ENCODE measurements around the gene RBMXL3.
"Not testable (repeated sequence)": the region's sequence is repeated elsewhere in the genome, so short reads cannot be mapped to it uniquely, and the experiment has no call there.

The RBMXL3 gene

DNA sequence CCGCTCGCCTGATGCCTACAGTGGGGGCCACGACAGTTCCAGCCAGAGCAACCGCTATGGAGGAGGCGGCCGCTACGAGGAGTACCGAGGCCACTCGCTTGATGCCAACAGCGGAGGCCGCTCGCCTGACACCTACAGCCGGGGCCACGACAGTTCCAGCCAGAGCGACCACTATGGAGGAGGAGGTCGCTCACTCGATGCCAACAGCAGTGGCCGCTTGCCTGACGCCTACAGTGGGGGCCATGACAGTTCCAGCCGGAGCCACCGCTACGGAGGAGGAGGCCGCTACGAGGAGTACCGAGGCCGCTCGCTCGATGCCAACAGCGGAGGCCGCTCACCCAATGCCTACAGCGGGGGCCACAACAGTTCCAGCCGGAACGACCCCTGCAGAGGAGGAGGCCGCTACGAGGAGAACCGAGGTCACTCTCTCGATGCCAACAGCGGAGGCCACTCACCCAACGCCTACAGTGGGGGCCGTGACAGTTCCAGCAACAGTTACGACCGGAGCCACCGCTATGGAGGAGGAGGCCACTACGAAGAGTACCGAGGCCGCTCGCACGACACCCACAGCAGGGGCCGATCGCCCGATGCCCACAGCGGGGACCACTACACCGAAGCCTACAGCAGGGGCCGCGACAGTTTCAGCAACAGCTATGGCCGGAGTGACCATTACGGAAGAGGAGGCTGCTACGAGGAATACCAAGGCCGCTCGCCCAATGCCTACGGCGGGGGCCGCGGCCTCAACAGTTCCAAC lies 2.5 kb downstream of the RBMXL3 start:
- no peak overlapping the region for H3K9ac ChIP-seq (ENCODE audit: low read depth, low read length)
- 0 out of 2 replicates have a peak, but pooled peaks cover 2% of the 10 kb centered on the region for H3K9me3 ChIP-seq (ENCODE audit: control insufficient read depth, insufficient read depth, low read length)
- H3K36me3 ChIP-seq (ENCODE audit: control insufficient read depth, insufficient read depth, low read length) = no peaks in the 10 kb centered on the region
- H3K27me3 ChIP-seq (ENCODE audit: control insufficient read depth, insufficient read depth, low read length) = no peaks in the 10 kb centered on the region; the same call in 1 of the 2 replicates
- no peaks in the 10 kb centered on the region for H3K4me1 ChIP-seq (ENCODE audit: control insufficient read depth, insufficient read depth, low read length)
- H3K27ac ChIP-seq (ENCODE audit: low read depth, low read length) = no peak overlapping the region
- no peak overlapping the region for H3K4me3 ChIP-seq (ENCODE audit: low read depth, low read length)

DNA sequence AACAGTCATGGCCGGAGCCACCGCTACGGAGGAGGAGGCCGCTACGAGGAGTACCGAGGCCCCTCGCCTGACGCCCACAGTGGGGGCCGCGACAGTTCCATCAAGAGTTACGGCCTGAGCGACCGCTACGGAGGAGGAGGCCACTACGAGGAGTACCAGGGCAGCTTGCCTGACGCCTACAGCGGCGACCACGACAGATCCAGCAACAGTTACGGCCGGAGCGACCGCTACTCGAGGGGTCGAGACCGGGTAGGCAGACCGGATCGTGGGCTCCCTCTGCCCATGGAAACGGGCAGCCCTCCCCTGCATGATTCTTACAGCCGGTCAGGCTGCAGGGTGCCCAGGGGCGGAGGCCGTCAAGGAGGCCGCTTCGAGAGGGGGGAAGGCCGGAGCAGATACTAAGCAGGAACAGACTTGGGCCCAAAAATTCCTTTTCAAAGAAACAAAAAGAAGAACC lies 3.1 kb downstream of the RBMXL3 start:
- Histone ChIP-seq H3K27ac (ENCODE audit: low read depth, low read length) (no peak overlapping the region), H3K4me3 (ENCODE audit: low read depth, low read length) (no peak overlapping the region), H3K4me1 (ENCODE audit: control insufficient read depth, insufficient read depth, low read length) (no peaks in the 10 kb centered on the region), H3K27me3 (ENCODE audit: control insufficient read depth, insufficient read depth, low read length) (no peaks in the 10 kb centered on the region; the same call in 1 of the 2 replicates), H3K9me3 (ENCODE audit: control insufficient read depth, insufficient read depth, low read length) (0 out of 2 replicates have a peak, but pooled peaks cover 2% of the 10 kb centered on the region), H3K9ac (ENCODE audit: low read depth, low read length) (no peak overlapping the region), H3K36me3 (ENCODE audit: control insufficient read depth, insufficient read depth, low read length) (no peaks in the 10 kb centered on the region)

DNA sequence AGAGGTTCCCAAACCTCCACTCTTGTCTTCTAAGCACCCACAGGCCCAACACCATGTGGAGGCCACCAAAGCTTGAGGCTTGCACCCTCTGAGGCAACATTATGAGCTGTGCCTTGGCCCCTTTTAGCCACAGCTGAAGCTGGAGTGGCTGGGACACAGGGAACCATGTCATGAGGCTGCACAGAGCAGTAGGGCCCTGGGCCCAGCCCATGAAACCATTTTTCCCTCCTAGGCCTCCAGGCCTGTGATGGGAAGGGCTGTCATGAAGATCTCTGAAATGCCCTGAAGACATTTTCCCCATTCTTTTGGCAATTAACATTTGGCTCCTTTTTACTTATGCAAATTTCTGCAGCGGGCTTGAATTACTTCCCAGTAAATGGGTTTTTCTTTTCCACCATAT lies 14.8 kb downstream of the RBMXL3 start:
- no peak overlapping the region for H3K4me3 ChIP-seq (ENCODE audit: low read depth, low read length)
- no peak overlapping the region for H3K9ac ChIP-seq (ENCODE audit: low read depth, low read length)
- H3K4me1 ChIP-seq (ENCODE audit: control insufficient read depth, insufficient read depth, low read length) = no peaks in the 10 kb centered on the region
- H3K27me3 ChIP-seq (ENCODE audit: control insufficient read depth, insufficient read depth, low read length) = no peaks in the 10 kb centered on the region
- H3K27ac ChIP-seq (ENCODE audit: low read depth, low read length) = no peak overlapping the region
- H3K36me3 ChIP-seq (ENCODE audit: control insufficient read depth, insufficient read depth, low read length) = no peaks in the 10 kb centered on the region
- peaks cover 28% of the 10 kb centered on the region for H3K9me3 ChIP-seq (ENCODE audit: control insufficient read depth, insufficient read depth, low read length)

DNA sequence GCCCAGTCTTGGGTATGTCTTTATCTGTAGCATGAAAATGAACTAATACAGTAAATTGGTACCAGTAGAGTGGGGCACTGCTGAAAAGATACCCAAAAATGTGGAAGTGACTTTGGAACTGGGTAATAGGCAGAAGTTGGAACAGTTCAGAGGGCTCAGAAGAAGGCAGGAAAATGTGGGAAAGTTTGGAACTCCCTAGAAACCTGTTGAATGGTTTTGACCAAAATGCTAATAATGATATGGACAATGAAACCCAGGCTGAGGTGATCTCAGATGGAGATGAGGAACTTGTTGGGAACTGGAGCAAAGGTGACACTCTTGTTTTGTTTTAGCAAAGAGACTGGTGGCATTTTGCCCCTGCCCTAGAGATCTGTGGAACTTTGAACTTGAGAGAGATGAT lies 20.3 kb downstream of the RBMXL3 start:
- H3K9ac ChIP-seq (ENCODE audit: low read depth, low read length); H3K4me1 ChIP-seq (ENCODE audit: control insufficient read depth, insufficient read depth, low read length); H3K27me3 ChIP-seq (ENCODE audit: control insufficient read depth, insufficient read depth, low read length); H3K36me3 ChIP-seq (ENCODE audit: control insufficient read depth, insufficient read depth, low read length); H3K4me3 ChIP-seq (ENCODE audit: low read depth, low read length); H3K27ac ChIP-seq (ENCODE audit: low read depth, low read length): not testable (repeated sequence)
- H3K9me3 ChIP-seq (ENCODE audit: control insufficient read depth, insufficient read depth, low read length) = peaks cover 17% of the 10 kb centered on the region

DNA sequence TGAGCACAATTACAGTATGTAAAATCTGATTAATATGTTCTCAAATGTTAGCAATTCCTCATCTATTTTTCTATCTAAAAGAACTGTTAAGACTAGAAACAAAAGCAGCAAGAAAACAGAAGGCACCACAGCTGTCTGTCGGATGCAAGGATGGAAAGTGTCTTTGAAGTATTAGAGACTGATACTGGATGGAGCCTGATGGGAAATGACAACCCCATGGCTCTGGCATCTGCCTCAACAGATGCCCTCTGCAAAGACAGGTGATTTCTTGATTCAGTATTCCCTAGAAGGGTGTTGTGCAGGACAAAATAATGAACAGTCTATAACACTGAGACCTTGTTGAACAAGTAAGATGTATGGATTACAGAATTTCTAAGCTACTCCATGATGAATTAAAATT lies 24.9 kb downstream of the RBMXL3 start:
- H3K36me3 ChIP-seq (ENCODE audit: control insufficient read depth, insufficient read depth, low read length) = no peaks in the 10 kb centered on the region
- H3K27ac ChIP-seq (ENCODE audit: low read depth, low read length) = no peak overlapping the region
- H3K27me3 ChIP-seq (ENCODE audit: control insufficient read depth, insufficient read depth, low read length) = no peaks in the 10 kb centered on the region
- H3K9me3 ChIP-seq (ENCODE audit: control insufficient read depth, insufficient read depth, low read length) = peaks cover 8% of the 10 kb centered on the region; the same call in 1 of the 2 replicates
- H3K9ac ChIP-seq (ENCODE audit: low read depth, low read length) = no peak overlapping the region
- H3K4me3 ChIP-seq (ENCODE audit: low read depth, low read length) = no peak overlapping the region
- H3K4me1 ChIP-seq (ENCODE audit: control insufficient read depth, insufficient read depth, low read length) = no peaks in the 10 kb centered on the region

DNA sequence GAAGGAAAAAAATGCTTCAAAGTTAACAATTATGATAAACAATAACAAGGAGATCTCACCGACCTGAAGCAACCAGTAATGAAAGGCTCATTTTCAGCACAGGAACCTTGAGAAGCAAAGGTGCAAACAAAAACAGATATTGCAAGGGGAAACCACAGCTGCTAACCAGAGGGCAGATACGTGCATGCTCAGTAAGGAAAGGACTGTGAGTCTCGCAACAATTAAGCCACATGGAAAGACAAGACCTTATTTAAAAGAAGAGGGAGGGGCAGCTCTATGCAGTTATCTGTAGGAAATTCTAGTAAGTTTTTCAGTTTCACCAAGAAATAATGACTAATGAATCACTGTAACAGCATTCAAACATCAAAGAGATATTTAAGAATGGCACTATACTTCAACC lies 25.4 kb downstream of the RBMXL3 start:
- H3K27me3 ChIP-seq (ENCODE audit: control insufficient read depth, insufficient read depth, low read length) = no peaks in the 10 kb centered on the region
- no peak overlapping the region for H3K4me3 ChIP-seq (ENCODE audit: low read depth, low read length)
- H3K4me1 ChIP-seq (ENCODE audit: control insufficient read depth, insufficient read depth, low read length) = no peaks in the 10 kb centered on the region
- H3K27ac ChIP-seq (ENCODE audit: low read depth, low read length) = no peak overlapping the region
- no peaks in the 10 kb centered on the region for H3K36me3 ChIP-seq (ENCODE audit: control insufficient read depth, insufficient read depth, low read length)
- H3K9ac ChIP-seq (ENCODE audit: low read depth, low read length) = no peak overlapping the region
- H3K9me3 ChIP-seq (ENCODE audit: control insufficient read depth, insufficient read depth, low read length) = peaks cover 8% of the 10 kb centered on the region; the same call in 1 of the 2 replicates

DNA sequence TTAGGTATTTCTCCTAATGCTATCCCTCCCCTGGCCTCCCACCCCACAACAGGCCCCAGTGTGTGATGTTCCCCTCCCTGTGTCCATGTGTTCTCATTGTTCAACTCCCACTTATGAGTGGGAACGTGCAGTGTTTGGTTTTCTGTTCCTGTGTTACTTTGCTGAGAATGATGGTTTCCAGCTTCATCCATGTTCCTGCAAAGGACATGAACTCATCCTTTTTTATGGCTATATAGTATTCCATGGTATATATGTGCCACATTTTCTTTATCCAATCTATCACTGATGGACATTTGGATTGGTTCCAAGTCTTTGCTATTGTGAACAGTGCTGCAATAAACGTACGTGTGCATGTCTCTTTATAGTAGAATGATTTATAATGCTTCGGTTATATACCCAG lies 28.1 kb downstream of the RBMXL3 start:
- H3K9me3 ChIP-seq (ENCODE audit: control insufficient read depth, insufficient read depth, low read length); H3K4me3 ChIP-seq (ENCODE audit: low read depth, low read length); H3K27ac ChIP-seq (ENCODE audit: low read depth, low read length); H3K4me1 ChIP-seq (ENCODE audit: control insufficient read depth, insufficient read depth, low read length); H3K36me3 ChIP-seq (ENCODE audit: control insufficient read depth, insufficient read depth, low read length); H3K27me3 ChIP-seq (ENCODE audit: control insufficient read depth, insufficient read depth, low read length); H3K9ac ChIP-seq (ENCODE audit: low read depth, low read length): not testable (repeated sequence)

DNA sequence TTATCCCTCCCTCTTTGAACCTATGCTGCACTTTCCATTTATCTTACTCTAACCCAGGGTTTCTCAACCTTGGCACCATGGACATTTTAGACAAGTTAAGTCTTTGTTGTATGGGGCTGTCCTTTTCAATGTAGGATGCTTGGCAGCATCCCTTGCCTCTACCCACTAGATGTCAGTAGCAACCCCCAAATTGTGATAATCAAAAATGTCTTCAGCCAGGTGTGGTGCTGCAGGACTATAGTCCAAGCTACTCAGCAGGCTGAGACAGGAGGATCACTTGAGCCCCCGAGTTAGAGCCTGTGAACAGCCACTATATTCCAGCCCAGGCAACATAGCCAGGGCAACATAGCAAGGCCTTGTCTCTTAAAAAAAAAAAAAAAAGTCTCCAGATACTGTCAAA lies 37.7 kb downstream of the RBMXL3 start:
- no peaks in the 10 kb centered on the region for H3K9me3 ChIP-seq (ENCODE audit: control insufficient read depth, insufficient read depth, low read length)
- H3K4me3 ChIP-seq (ENCODE audit: low read depth, low read length) = no peak overlapping the region
- H3K9ac ChIP-seq (ENCODE audit: low read depth, low read length) = no peak overlapping the region
- no peaks in the 10 kb centered on the region for H3K27me3 ChIP-seq (ENCODE audit: control insufficient read depth, insufficient read depth, low read length)
- no peaks in the 10 kb centered on the region for H3K36me3 ChIP-seq (ENCODE audit: control insufficient read depth, insufficient read depth, low read length)
- H3K4me1 ChIP-seq (ENCODE audit: control insufficient read depth, insufficient read depth, low read length) = peaks cover 32% of the 10 kb centered on the region
- no peak overlapping the region for H3K27ac ChIP-seq (ENCODE audit: low read depth, low read length)

DNA sequence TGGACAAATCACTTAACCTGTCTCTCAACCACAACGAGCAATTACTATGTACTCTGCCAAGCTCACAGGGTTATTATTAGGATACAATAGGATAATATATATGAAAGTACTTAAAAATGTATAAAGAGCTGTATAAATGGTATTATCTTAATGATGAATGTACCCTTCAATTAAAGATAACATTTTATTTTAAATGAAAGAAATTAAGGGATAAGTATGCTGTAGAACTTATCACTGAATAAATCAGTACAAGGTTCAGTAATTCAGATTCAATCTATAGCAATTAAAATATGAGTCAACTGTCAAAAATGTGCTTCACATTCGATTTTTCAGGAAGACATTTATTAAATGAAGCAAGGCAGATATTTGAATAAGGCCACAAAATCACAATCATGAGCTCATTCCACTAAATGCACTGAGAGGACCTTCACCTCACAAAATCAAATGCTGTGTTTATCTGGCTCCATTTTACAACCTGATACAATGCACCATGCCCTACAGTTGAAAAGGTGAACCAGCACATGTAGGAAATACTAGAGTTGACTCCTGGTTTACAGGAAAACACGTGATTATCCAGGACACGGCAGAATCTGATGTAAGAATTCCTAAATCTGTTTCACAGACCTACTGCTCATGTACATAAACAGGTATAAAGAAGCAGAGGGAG lies 40.3 kb downstream of the RBMXL3 start:
- peaks cover 4% of the 10 kb centered on the region for H3K27me3 ChIP-seq (ENCODE audit: control insufficient read depth, insufficient read depth, low read length)
- no peak overlapping the region for H3K27ac ChIP-seq (ENCODE audit: low read depth, low read length)
- no peaks in the 10 kb centered on the region for H3K36me3 ChIP-seq (ENCODE audit: control insufficient read depth, insufficient read depth, low read length)
- H3K4me1 ChIP-seq (ENCODE audit: control insufficient read depth, insufficient read depth, low read length) = peaks cover 43% of the 10 kb centered on the region
- no peak overlapping the region for H3K4me3 ChIP-seq (ENCODE audit: low read depth, low read length)
- no peak overlapping the region for H3K9ac ChIP-seq (ENCODE audit: low read depth, low read length)
- H3K9me3 ChIP-seq (ENCODE audit: control insufficient read depth, insufficient read depth, low read length) = no peaks in the 10 kb centered on the region

DNA sequence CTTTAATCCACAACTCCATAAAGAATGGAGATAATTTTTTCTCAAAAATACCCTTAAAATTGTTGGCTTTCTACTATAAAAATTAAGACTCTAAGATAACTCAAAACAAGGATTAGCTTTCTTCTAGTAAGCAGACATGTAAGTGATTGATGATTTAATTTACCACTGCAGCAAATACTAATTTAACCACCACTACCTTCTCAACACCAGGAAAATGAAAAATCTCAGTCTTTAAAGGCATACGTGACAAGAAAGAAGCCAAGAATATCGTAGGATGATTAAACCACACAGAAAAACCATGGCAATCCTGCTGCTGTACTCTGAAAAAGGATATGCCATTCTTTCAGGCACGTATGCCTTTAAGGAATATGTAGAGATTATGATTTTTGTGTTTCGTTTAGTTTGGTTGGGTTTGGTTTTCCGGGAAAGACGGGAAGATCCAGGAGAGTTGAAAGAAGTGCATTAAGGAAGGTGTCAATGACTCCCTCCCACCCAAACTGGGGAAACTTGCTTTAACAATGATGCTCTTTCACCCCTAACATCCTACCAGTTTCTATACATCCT lies 43.8 kb downstream of the RBMXL3 start:
- Histone ChIP-seq H3K4me3 (ENCODE audit: low read depth, low read length) (peak overlapping the region; percentile 93), H3K27me3 (ENCODE audit: control insufficient read depth, insufficient read depth, low read length) (peaks cover 10% of the 10 kb centered on the region), H3K9ac (ENCODE audit: low read depth, low read length) (0 out of 2 replicates have a peak overlapping the region, but pooled peaks have one; percentile 0), H3K4me1 (ENCODE audit: control insufficient read depth, insufficient read depth, low read length) (peaks cover 33% of the 10 kb centered on the region), H3K27ac (ENCODE audit: low read depth, low read length) (no peak overlapping the region), H3K36me3 (ENCODE audit: control insufficient read depth, insufficient read depth, low read length) (no peaks in the 10 kb centered on the region), H3K9me3 (ENCODE audit: control insufficient read depth, insufficient read depth, low read length) (no peaks in the 10 kb centered on the region)
